ENCODE measurements around the gene FCHSD2. TPM values are rescaled to one million over a fixed set of nuclear protein-coding genes. Genes with fewer than 3 reads are reported as not detected.
"Not testable (repeated sequence)": the region's sequence is repeated elsewhere in the genome, so short reads cannot be mapped to it uniquely, and the experiment has no call there.

Gene FCHSD2
- total RNA-seq, 1 donor from 2014 or later, result 69.5 TPM

GRCh38 chr11:72920001-72920400, 222.1 kb downstream of the FCHSD2 start:
- Mint-ChIP-seq H3K9me3 (ENCODE audit: low read depth) (peaks cover under 1% of the 10 kb centered on the region), H3K4me3 (ENCODE audit: unreplicated experiment) (no peak overlapping the region), H3K27me3 (ENCODE audit: low read depth) (no peaks in the 10 kb centered on the region), H3K36me3 (ENCODE audit: low read depth) (peaks cover 13% of the 10 kb centered on the region), H3K27ac (ENCODE audit: unreplicated experiment) (peak overlapping the region; percentile 32), H3K4me1 (ENCODE audit: low read depth) (peaks cover 10% of the 10 kb centered on the region)
- no peak for TF ChIP-seq CTCF (IDR thresholded peaks at IDR 0.05)
- no peak for DNase-seq (ENCODE audit: low spot score)

DNA sequence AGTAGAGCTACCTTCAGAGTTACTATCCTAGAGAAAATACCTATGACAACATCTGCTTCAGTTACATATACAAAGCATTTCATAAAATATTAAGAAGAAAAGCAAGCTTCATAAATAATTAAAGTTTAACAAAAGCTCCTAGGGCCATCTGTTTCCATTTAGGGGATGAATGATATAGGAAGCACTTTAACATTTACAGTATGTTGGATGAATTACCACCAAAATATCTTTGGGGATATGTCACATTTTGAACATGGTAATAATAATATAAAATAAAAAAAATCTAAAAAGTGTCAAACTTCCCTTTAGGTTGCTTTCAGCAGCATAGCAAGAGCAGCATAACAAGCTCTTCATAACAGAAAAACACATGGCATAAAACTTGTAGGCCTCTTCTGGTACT, 223.3 kb downstream of the FCHSD2 start:
- Mint-ChIP-seq H3K4me3 (ENCODE audit: unreplicated experiment) (no peak overlapping the region), H3K27me3 (ENCODE audit: low read depth) (no peaks in the 10 kb centered on the region), H3K9me3 (ENCODE audit: low read depth) (peaks cover 6% of the 10 kb centered on the region), H3K27ac (ENCODE audit: unreplicated experiment) (no peak overlapping the region), H3K36me3 (ENCODE audit: low read depth) (peaks cover 20% of the 10 kb centered on the region), H3K4me1 (ENCODE audit: low read depth) (peaks cover 4% of the 10 kb centered on the region)
- no peak for TF ChIP-seq CTCF (IDR thresholded peaks at IDR 0.05)
- DNase-seq (ENCODE audit: low spot score), result no peak

- H3K27ac Mint-ChIP-seq (ENCODE audit: unreplicated experiment), result no peak overlapping the region
- no peak for DNase-seq (ENCODE audit: low spot score)
- no peaks in the 10 kb centered on the region for H3K27me3 Mint-ChIP-seq (ENCODE audit: low read depth)
- no peak overlapping the region for H3K4me3 Mint-ChIP-seq (ENCODE audit: unreplicated experiment)
- no peak for TF ChIP-seq CTCF (IDR thresholded peaks at IDR 0.05)
- no peaks in the 10 kb centered on the region for H3K4me1 Mint-ChIP-seq (ENCODE audit: low read depth)
- H3K36me3 Mint-ChIP-seq (ENCODE audit: low read depth), result peaks cover 46% of the 10 kb centered on the region
- H3K9me3 Mint-ChIP-seq (ENCODE audit: low read depth), result peaks cover 33% of the 10 kb centered on the region
Measured at GRCh38 chr11:72912253-72912652, 229.9 kb downstream of the FCHSD2 start.

GRCh38 chr11:72909558-72910388, 232.3 kb downstream of the FCHSD2 start:
- H3K4me1 Mint-ChIP-seq (ENCODE audit: low read depth); H3K4me3 Mint-ChIP-seq (ENCODE audit: unreplicated experiment); H3K27ac Mint-ChIP-seq (ENCODE audit: unreplicated experiment); H3K27me3 Mint-ChIP-seq (ENCODE audit: low read depth): not testable (repeated sequence)
- Mint-ChIP-seq H3K36me3 (ENCODE audit: low read depth) (peaks cover 54% of the 10 kb centered on the region), H3K9me3 (ENCODE audit: low read depth) (peaks cover 41% of the 10 kb centered on the region)
- peak; percentile 91 for DNase-seq (ENCODE audit: low spot score)

DNA sequence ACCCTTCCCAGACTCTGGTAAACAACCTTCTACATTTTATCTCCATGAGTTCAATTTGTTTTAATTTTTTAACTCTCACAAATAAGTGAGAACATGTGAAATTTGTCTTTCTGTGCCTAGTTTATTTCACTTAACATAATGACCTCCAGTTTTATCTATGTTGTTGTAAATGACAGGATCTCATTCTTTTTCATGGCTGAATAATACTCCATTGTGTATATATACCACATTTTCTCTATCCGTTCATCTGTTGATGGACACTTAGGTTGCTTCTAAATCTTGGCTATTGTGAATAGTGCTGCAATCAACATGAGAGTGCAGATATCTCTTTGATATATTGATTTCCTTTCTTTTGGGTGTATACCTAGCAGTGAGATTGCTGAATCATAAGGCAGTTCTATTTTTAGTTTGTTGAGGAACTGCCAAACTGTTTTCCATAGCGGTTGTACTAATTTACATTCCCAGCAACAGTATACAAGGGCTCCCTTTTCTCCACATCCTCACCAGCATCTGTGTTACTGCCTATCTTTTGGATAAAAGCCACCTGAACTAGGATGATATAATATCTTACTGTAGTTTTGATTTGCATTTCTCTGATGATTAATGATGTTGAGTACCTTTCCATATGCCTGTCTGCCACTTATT, 234.0 kb downstream of the FCHSD2 start:
- H3K36me3 Mint-ChIP-seq (ENCODE audit: low read depth), result peaks cover 44% of the 10 kb centered on the region

More for the DNA sequence above, 234.0 kb downstream of the FCHSD2 start:
- H3K27ac Mint-ChIP-seq (ENCODE audit: unreplicated experiment), result no peak overlapping the region
- H3K9me3 Mint-ChIP-seq (ENCODE audit: low read depth), result peaks cover 35% of the 10 kb centered on the region
- no peak for TF ChIP-seq CTCF (IDR thresholded peaks at IDR 0.05)
- DNase-seq (ENCODE audit: low spot score), result no peak
- H3K4me1 Mint-ChIP-seq (ENCODE audit: low read depth), result no peaks in the 10 kb centered on the region
- H3K4me3 Mint-ChIP-seq (ENCODE audit: unreplicated experiment), result no peak overlapping the region
- H3K27me3 Mint-ChIP-seq (ENCODE audit: low read depth), result no peaks in the 10 kb centered on the region
